Smooth muscle cell (in vitro differentiated cells): ENCODE data around the gene ADAMTSL4. TPM values are rescaled to one million over a fixed set of nuclear protein-coding genes. Genes with fewer than 3 reads are reported as not detected.
A peak's percentile ranks its signal among the peaks of the same experiment; 100 is the strongest.
"Not testable (repeated sequence)": the region's sequence is repeated elsewhere in the genome, so short reads cannot be mapped to it uniquely, and the experiment has no call there.

ENCODE experiments used
- DNase-seq: peaks from one replicate; lab custom pipeline; 2025; ENCODE audit not compliant: unreplicated experiment; lab: John Stamatoyannopoulos, UW
- H2AFZ ChIP-seq: fragments of 200-600 bp; sonication (generic); 2 replicates; pipeline ENCODE4 v1.6.0; 2016; ENCODE audit warnings: antibody characterized with exemption, low read depth, mild to moderate bottlenecking
- H3F3A ChIP-seq: fragments of 200-600 bp; sonication (generic); 2 replicates; pipeline ENCODE4 v1.6.0; 2017; ENCODE audit warnings: antibody characterized with exemption, low read depth
- H3K27ac ChIP-seq: fragments of 200-600 bp; sonication (generic); 2 replicates; pipeline ENCODE4 v1.5.1; 2016; ENCODE audit warnings: low read depth, mild to moderate bottlenecking
- H3K27me3 ChIP-seq: fragments of 200-600 bp; sonication (generic); 2 replicates; pipeline ENCODE4 v1.6.1; 2016; ENCODE audit warnings: low read depth, mild to moderate bottlenecking
- H3K36me3 ChIP-seq: fragments of 200-600 bp; sonication (generic); 2 replicates; pipeline ENCODE4 v1.5.1; 2016; ENCODE audit warnings: low read depth
- H3K4me1 ChIP-seq: fragments of 200-600 bp; sonication (generic); 2 replicates; pipeline ENCODE4 v1.5.1; 2016; ENCODE audit warnings: low read depth
- H3K4me2 ChIP-seq: fragments of 200-600 bp; sonication (generic); 2 replicates; pipeline ENCODE4 v1.6.0; 2016; ENCODE audit warnings: mild to moderate bottlenecking
- H3K4me3 ChIP-seq: fragments of 200-600 bp; sonication (generic); 2 replicates; pipeline ENCODE4 v1.5.1; 2016; ENCODE audit warnings: mild to moderate bottlenecking
- H3K79me2 ChIP-seq: fragments of 200-600 bp; sonication (generic); 2 replicates; pipeline ENCODE4 v1.6.0; 2016; ENCODE audit warnings: low read depth, mild to moderate bottlenecking
- H3K9ac ChIP-seq: fragments of 200-600 bp; sonication (generic); 2 replicates; pipeline ENCODE4 v1.6.0; 2016; ENCODE audit warnings: low read depth
- H3K9me3 ChIP-seq: fragments of 200-600 bp; sonication (generic); replicated peaks from 2 replicates; pipeline ENCODE4 v1.5.1; 2016; ENCODE audit warnings: low read depth
- H4K20me1 ChIP-seq: fragments of 200-600 bp; sonication (generic); 2 replicates; pipeline ENCODE4 v1.6.0; 2016; ENCODE audit warnings: low read depth
- CTCF ChIP-seq: fragments of 200-600 bp; sonication (generic); IDR thresholded peaks from 2 replicates; pipeline ENCODE4 v1.5.1; 2017; ENCODE audit warnings: borderline replicate concordance, mild to moderate bottlenecking, antibody characterized with exemption; ENCODE audit not compliant: insufficient read depth, poor library complexity, severe bottlenecking
- WGBS: methylation state at CpG from one replicate; pipeline ENCODE4 v1.1.7; 2016; ENCODE audit warnings: low lambda C conversion rate; 5-methylcytosine and 5-hydroxymethylcytosine counted together
- polyA plus RNA-seq: library from polyadenylated mRNA; unstranded; fragments of >200 nt; fragmentation: Nextera tagmentation; extraction: Ambion mirVana; gene quantifications from 2 replicates; pipeline ENCODE4 v1.2.1, GENCODE V29; 2016
- total RNA-seq: library from RNA; depleted of rRNA; stranded (reverse); fragments of >200 nt; gene quantifications from 2 replicates; pipeline ENCODE4 v1.2.3, GENCODE V29; 2014

The ADAMTSL4 gene
- total and polyA plus RNA-seq, 2 experiments from 2014 or later = 6.4 to 8.4 TPM

- Histone ChIP-seq H3K9me3 (no peaks in the 10 kb centered on the region), H3K79me2 (peaks cover 44% of the 10 kb centered on the region), H3K4me3 (no peak overlapping the region), H3K9ac (no peak overlapping the region), H2AFZ (no peak overlapping the region), H3K36me3 (no peaks in the 10 kb centered on the region), H3K27me3 (no peaks in the 10 kb centered on the region), H3F3A (peaks cover 52% of the 10 kb centered on the region), H4K20me1 (peaks cover 33% of the 10 kb centered on the region), H3K4me2 (peak overlapping the region; percentile 84), H3K4me1 (peaks cover 61% of the 10 kb centered on the region), H3K27ac (peak overlapping the region; percentile 96)
- 95% methylated on average over 5 of the region's 5 CpGs for WGBS
- TF ChIP-seq CTCF = no peak
- no peak for DNase-seq
Observed at GRCh38 chr1:150564051-150564991, 15.1 kb downstream of the ADAMTSL4 start.

GRCh38 chr1:150565240-150565991, 16.2 kb downstream of the ADAMTSL4 start:
- peaks cover 68% of the 10 kb centered on the region for H3K4me1 ChIP-seq
- H3F3A ChIP-seq = peaks cover 52% of the 10 kb centered on the region
- H3K27me3 ChIP-seq, H3K9me3 ChIP-seq, H3K4me2 ChIP-seq, H3K36me3 ChIP-seq, H3K4me3 ChIP-seq, H2AFZ ChIP-seq, H3K9ac ChIP-seq, DNase-seq: not testable (repeated sequence)
- H3K79me2 ChIP-seq = peaks cover 35% of the 10 kb centered on the region
- 96% methylated on average over 14 of the region's 14 CpGs for WGBS
- H3K27ac ChIP-seq = peak overlapping the region; percentile 96
- peaks cover 35% of the 10 kb centered on the region for H4K20me1 ChIP-seq

- Histone ChIP-seq H3K79me2 (peaks cover 42% of the 10 kb centered on the region), H3F3A (peaks cover 61% of the 10 kb centered on the region), H3K9ac (no peak overlapping the region), H3K4me1 (peaks cover 65% of the 10 kb centered on the region), H3K9me3 (no peaks in the 10 kb centered on the region), H3K4me2 (peak overlapping the region; percentile 78), H2AFZ (no peak overlapping the region), H3K4me3 (peak overlapping the region; percentile 34), H3K36me3 (no peaks in the 10 kb centered on the region), H3K27ac (peak overlapping the region; percentile 96), H3K27me3 (no peaks in the 10 kb centered on the region), H4K20me1 (peaks cover 44% of the 10 kb centered on the region)
- no peak for DNase-seq
- WGBS = 89% methylated on average over 12 of the region's 12 CpGs
- TF ChIP-seq CTCF = no peak
Observed at GRCh38 chr1:150566589-150567340, 17.6 kb downstream of the ADAMTSL4 start.
